ENCODE data around the gene FILIP1. TPM values are rescaled to one million over a fixed set of nuclear protein-coding genes. Genes with fewer than 3 reads are reported as not detected.

The FILIP1 gene
- total RNA-seq, 4 donors from 2014 or later, result 0.08 to 2.3 (median 0.25) TPM

DNA sequence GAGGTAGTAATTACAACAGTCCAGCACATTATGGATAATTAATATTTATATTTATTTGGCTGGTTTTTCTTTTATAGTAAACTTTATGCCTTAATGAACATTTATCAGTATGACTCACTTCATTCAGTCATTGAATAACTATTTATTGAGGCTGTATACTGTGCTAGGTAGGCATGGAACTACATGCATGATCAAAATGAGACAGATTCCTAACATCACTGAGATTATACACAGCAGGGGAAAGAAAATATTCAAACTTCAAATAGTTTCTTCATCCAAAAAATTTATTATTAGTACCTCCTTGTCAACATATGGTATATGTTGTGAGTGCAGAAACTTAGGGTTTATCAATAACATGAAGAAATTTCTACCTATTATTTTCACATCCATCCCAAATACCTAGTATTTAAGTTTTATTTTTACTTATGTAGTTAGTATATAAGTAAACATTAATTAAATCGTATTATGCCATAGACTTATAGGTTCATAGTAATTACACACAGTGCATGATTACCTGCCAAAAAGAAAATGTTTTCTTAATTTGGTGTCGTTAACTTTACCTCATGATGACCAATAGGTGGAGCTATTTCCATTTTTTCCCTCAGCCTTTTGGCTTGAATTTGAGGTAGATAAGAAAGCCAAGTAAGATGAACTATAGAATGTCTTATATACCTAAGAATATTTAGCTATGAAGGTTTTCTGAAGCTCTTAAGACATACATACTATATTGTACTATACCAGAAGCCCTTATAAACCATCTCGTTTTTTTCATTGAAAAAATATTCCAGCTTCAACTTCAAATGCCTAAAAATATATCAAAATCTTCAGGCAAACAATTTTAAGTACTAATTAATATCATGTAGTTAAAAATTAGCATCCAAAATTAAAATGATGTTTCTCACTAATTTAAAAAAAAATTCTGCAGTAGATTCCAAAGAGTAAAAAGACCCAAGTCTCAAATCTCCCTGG is 196.5 kb downstream of the FILIP1 start:
- Histone ChIP-seq H3K27ac (no peak overlapping the region), H3K36me3 (no peaks in the 10 kb centered on the region), H3K27me3 (no peaks in the 10 kb centered on the region), H3K4me3 (no peak overlapping the region), H3K9me3 (no peaks in the 10 kb centered on the region), H3K4me1 (peaks cover 8% of the 10 kb centered on the region)
- 10% methylated on average over 3 of the region's 3 CpGs for WGBS
- DNase-seq (ENCODE audit: low spot score in 2 of 2), result no peak
- peak; percentile 42 to 47 for TF ChIP-seq CTCF (IDR thresholded peaks at IDR 0.05)
- no peak for TF ChIP-seq POLR2A (IDR thresholded peaks at IDR 0.05)
- no peak for TF ChIP-seq EP300 (IDR thresholded peaks at IDR 0.05)
- no peak for TF ChIP-seq POLR2AphosphoS5 (IDR thresholded peaks at IDR 0.05)

- WGBS, result 92% methylated on average over 2 of the region's 2 CpGs
- no peaks in the 10 kb centered on the region for H3K36me3 ChIP-seq
- H3K9me3 ChIP-seq, result no peaks in the 10 kb centered on the region
- H3K27me3 ChIP-seq, result no peaks in the 10 kb centered on the region
- TF ChIP-seq EP300 (IDR thresholded peaks at IDR 0.05), result no peak
- no peak for TF ChIP-seq POLR2A (IDR thresholded peaks at IDR 0.05)
- TF ChIP-seq POLR2AphosphoS5 (IDR thresholded peaks at IDR 0.05), result no peak
- TF ChIP-seq CTCF (IDR thresholded peaks at IDR 0.05), result no peak
- H3K4me3 ChIP-seq, result no peak overlapping the region
- no peak overlapping the region for H3K27ac ChIP-seq
- H3K4me1 ChIP-seq, result peaks cover 2% of the 10 kb centered on the region
- DNase-seq (ENCODE audit: low spot score in 2 of 2), result no peak
Observed at GRCh38 chr6:75292555-75292954, 201.0 kb downstream of the FILIP1 start.

DNA sequence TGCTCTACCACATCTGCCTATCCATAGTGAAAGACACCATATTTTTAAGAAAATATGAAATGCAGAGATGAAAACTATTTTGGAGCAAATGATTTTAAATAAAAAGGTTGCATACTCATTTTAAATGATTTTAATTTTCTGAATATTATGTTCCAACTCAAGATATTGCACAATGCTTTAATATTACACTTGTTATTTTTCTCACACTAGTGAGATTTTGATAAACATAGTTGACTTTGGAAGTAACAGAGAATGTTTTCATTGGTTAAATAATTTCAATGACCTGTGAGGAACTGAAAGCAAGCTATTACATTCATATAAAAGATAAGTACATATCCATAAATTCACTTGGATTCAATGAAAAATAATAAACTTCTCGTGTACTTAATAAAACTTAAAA is 201.9 kb downstream of the FILIP1 start:
- TF ChIP-seq POLR2A (IDR thresholded peaks at IDR 0.05) (no peak), EP300 (IDR thresholded peaks at IDR 0.05) (no peak), POLR2AphosphoS5 (IDR thresholded peaks at IDR 0.05) (no peak), CTCF (IDR thresholded peaks at IDR 0.05) (no peak)
- Histone ChIP-seq H3K9me3 (no peaks in the 10 kb centered on the region), H3K27ac (no peak overlapping the region), H3K4me3 (no peak overlapping the region), H3K4me1 (peaks cover 5% of the 10 kb centered on the region), H3K36me3 (no peaks in the 10 kb centered on the region), H3K27me3 (no peaks in the 10 kb centered on the region)
- no peak for DNase-seq (ENCODE audit: low spot score in 2 of 2)
- 86% methylated on average over 1 of the region's 1 CpG for WGBS

DNA sequence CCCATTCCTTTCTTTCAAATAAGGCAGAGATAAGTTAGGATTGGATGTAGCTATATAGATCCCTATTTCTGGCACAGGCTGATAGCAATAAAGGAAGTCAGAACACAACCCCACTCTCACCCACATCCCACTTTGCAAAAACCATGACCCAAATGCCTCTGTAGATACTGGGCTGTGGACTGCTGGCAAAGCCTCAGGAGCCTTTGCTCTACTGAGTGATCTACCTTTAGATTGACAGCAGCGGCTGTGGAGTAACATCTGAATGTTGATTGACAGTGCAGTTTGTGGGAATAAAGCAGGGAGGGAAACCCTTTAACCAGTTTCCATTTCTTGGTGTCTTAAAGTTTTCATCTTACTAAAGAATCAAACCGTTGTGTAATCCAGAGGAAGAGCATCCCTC is 202.3 kb downstream of the FILIP1 start:
- no peak for DNase-seq (ENCODE audit: low spot score in 2 of 2)
- Histone ChIP-seq H3K4me3 (no peak overlapping the region), H3K27me3 (no peaks in the 10 kb centered on the region), H3K4me1 (peaks cover 5% of the 10 kb centered on the region), H3K36me3 (no peaks in the 10 kb centered on the region), H3K27ac (no peak overlapping the region), H3K9me3 (no peaks in the 10 kb centered on the region)
- 81% methylated on average over 2 of the region's 2 CpGs for WGBS
- TF ChIP-seq POLR2A (IDR thresholded peaks at IDR 0.05), result no peak
- TF ChIP-seq EP300 (IDR thresholded peaks at IDR 0.05), result no peak
- no peak for TF ChIP-seq CTCF (IDR thresholded peaks at IDR 0.05)
- TF ChIP-seq POLR2AphosphoS5 (IDR thresholded peaks at IDR 0.05), result no peak

DNA sequence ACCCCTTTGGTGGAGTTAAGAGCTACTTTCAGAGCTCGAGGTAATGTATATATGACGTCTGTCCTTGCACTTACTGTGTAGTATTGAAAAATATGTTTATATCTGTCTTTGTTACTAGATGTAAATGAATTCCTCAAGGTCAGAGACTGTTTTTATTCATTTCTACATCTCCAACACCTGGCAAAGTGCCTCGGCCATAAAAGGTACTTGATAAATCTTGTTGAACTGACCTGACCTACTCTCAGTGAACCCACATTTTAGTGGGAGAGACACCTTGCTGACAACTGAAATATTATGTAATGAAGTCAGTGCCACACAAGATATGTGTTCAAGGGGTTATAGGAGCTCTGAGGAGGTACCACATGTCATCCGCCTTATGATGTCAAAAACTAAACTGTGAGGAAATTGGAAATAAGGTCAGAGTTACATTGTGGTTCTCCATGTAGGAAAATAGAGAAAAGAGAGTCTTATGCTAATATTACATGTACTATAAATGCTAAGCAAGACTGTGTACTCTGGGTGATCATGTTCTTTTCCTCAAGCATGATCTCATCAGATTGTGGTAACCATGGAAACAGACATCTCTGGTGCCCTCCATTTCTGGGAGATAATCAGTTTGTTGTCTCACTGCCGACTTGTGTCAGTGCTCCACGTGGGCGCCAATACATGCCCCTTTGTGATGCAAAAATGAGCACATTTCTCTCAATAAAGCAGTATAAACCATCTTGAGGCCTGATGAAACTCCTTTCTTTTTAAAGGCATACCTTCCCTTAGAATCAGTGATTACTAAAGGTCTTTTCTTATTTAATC is 203.3 kb downstream of the FILIP1 start:
- WGBS, result 79% methylated on average over 7 of the region's 7 CpGs
- no peaks in the 10 kb centered on the region for H3K27me3 ChIP-seq
- TF ChIP-seq CTCF (IDR thresholded peaks at IDR 0.05) (no peak), EP300 (IDR thresholded peaks at IDR 0.05) (no peak), POLR2A (IDR thresholded peaks at IDR 0.05) (no peak), POLR2AphosphoS5 (IDR thresholded peaks at IDR 0.05) (no peak)
- peaks cover 12% of the 10 kb centered on the region for H3K4me1 ChIP-seq
- H3K4me3 ChIP-seq, result no peak overlapping the region
- no peaks in the 10 kb centered on the region for H3K9me3 ChIP-seq
- H3K27ac ChIP-seq, result no peak overlapping the region
- no peaks in the 10 kb centered on the region for H3K36me3 ChIP-seq
- DNase-seq (ENCODE audit: low spot score in 2 of 2), result no peak

Data from suprapubic skin (tissue), 4 donors.